Measurements from ENCODE around the gene MACROD2.

The MACROD2 gene

DNA sequence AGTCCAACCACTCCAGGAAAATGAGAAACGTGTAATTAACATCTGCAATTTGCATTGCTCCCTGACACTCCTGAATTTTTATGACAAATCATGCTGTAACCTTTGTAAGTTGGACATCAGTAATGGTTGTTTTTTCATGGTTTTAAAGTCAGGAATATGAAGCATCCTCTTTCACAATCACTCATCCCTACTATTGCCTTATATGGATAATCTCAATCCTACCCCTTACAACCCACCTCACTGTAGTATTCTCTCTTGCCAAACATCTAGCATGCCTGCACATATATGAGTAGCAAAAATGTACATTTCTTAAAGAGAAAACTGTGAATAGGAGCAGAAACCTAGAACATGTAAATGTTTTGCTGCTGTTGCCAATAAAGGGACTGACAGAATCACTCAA, 1848.5 kb downstream of the MACROD2 start:
- TF ChIP-seq POLR2A (IDR thresholded peaks at IDR 0.05; ENCODE audit: low read depth, low read length) (no peak), POLR2AphosphoS5 (IDR thresholded peaks at IDR 0.05; ENCODE audit: low read depth, low read length) (no peak), POU2F2 (IDR thresholded peaks at IDR 0.05; ENCODE audit: low read depth, low read length) (no peak), PAX5 (IDR thresholded peaks at IDR 0.05; ENCODE audit: insufficient read depth, low read length, severe bottlenecking) (no peak), TAF1 (IDR thresholded peaks at IDR 0.05; ENCODE audit: low read depth, low read length) (no peak)
- no peak for FAIRE-seq
- no peak for DNase-seq (ENCODE audit: insufficient read length, low spot score)

DNA sequence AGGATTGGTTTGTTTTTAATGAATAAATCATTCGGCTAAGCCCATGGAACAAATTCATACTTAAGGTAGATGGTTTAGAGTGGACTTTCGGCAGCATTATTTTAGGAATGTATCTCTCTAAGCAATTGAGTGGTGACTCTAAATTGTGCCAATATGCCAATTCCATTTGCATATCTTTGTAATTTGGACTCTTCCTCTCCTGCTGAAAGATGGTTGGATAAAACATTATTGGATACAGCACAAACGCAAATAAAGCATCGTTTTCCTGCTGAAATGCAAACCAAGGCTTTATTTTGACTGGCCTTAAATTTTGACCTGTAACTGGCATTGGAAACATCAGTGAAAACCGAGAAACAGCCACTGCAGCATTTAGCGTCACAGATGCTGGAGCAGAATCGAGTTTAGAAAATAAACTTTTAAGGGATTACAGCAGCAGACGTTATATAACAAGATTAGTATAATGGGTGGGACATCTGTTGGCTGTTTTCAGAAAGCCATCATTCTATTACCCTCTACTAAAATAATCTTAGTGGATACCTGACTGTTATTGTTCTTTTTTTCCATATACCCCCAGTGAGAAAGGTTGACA, 1852.0 kb downstream of the MACROD2 start:
- TF ChIP-seq TAF1 (IDR thresholded peaks at IDR 0.05; ENCODE audit: low read depth, low read length) (no peak), POLR2A (IDR thresholded peaks at IDR 0.05; ENCODE audit: low read depth, low read length) (no peak), POU2F2 (IDR thresholded peaks at IDR 0.05; ENCODE audit: low read depth, low read length) (no peak), PAX5 (IDR thresholded peaks at IDR 0.05; ENCODE audit: insufficient read depth, low read length, severe bottlenecking) (no peak), POLR2AphosphoS5 (IDR thresholded peaks at IDR 0.05; ENCODE audit: low read depth, low read length) (no peak), SPI1 (IDR thresholded peaks at IDR 0.05; ENCODE audit: low read depth, low read length) (no peak)
- FAIRE-seq (no peak), DNase-seq (ENCODE audit: insufficient read length, low spot score) (no peak)

DNA sequence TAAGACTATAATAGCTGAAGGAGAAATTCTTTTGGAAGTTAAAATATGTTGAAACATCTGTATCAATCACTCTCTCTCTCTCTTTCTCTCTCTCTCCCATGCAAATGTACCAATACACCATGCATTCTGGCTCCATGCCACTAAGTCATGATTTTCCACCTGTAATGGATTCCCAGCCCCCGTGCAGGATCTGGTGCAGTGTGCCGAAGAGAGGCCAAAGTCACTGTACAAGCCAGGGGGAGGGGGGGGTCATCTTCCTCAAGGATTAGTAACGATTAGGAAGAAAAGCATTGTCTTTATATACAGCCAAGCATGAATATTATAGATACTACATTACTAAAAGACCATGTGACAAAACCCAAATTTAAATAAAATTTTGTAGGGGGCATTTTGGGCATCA, 1852.8 kb downstream of the MACROD2 start:
- FAIRE-seq (no peak), DNase-seq (ENCODE audit: insufficient read length, low spot score) (no peak)
- no peak for TF ChIP-seq POU2F2 (IDR thresholded peaks at IDR 0.05; ENCODE audit: low read depth, low read length)
- TF ChIP-seq POLR2A (IDR thresholded peaks at IDR 0.05; ENCODE audit: low read depth, low read length) = no peak
- no peak for TF ChIP-seq PAX5 (IDR thresholded peaks at IDR 0.05; ENCODE audit: insufficient read depth, low read length, severe bottlenecking)
- no peak for TF ChIP-seq POLR2AphosphoS5 (IDR thresholded peaks at IDR 0.05; ENCODE audit: low read depth, low read length)
- TF ChIP-seq TAF1 (IDR thresholded peaks at IDR 0.05; ENCODE audit: low read depth, low read length) = no peak
- TF ChIP-seq SPI1 (IDR thresholded peaks at IDR 0.05; ENCODE audit: low read depth, low read length) = no peak

DNA sequence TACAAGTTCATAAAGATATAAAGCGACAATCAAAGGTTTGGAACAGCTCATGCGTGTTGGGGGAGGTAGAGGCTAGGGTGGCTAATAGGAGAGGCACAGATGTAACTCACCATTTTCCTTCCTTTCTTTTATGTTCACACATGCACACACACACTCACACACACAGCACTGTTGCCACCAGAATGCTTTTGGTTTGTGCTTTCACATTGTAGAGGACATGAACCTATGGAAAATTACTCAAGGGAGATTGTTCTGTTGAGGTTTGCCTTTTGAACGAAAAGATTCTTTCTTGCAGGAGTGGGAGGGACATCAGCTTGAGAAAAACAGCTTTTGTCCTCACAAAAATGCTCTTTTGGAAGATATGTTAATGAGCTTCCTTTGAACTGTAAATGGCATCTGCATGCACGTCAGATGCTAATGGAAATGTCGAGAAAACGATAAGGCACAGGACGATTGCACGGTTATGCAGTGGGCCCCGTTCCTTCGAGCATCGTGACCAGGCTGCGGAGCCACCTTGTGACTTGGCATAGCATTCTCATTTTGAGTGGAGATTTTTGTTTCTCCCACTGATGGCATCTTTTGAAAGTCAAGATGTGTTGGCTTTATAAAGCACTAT, 1853.8 kb downstream of the MACROD2 start:
- DNase-seq (ENCODE audit: insufficient read length, low spot score) = no peak
- FAIRE-seq = no peak
- TF ChIP-seq TAF1 (IDR thresholded peaks at IDR 0.05; ENCODE audit: low read depth, low read length) (no peak), PAX5 (IDR thresholded peaks at IDR 0.05; ENCODE audit: insufficient read depth, low read length, severe bottlenecking) (no peak), SPI1 (IDR thresholded peaks at IDR 0.05; ENCODE audit: low read depth, low read length) (no peak), POU2F2 (IDR thresholded peaks at IDR 0.05; ENCODE audit: low read depth, low read length) (no peak), POLR2A (IDR thresholded peaks at IDR 0.05; ENCODE audit: low read depth, low read length) (no peak), POLR2AphosphoS5 (IDR thresholded peaks at IDR 0.05; ENCODE audit: low read depth, low read length) (no peak)

DNA sequence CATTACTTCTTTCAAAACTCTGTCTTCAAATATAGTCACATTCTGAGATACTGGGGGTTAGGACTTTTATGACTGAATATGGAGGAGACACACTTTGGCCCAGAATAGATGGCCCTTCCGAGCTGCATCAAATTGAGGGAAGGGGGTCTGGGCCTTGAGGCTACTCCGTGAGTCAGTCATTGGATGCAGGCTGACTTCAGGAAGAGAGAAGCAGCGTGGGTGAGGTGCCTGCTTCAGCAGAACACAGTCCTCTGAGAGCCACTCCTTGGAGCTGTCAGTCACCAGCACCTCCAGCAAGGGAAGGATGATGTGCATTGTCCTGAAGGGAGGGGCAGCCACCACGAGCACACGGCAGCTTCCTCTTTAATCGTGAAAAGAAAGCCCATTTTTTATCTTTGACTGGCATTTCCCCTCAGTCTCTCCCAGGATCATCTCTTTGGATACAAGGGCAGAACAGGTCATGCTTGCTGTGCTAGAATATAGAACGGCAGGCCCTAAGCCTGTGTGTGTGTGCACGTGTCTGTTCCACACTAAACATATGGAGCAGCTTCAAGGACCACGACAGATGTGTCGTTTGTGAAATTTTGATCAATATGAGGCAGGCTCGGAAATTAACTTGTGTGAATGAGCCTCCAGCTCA, 1856.4 kb downstream of the MACROD2 start:
- no peak for DNase-seq (ENCODE audit: insufficient read length, low spot score)
- no peak for TF ChIP-seq POLR2A (IDR thresholded peaks at IDR 0.05; ENCODE audit: low read depth, low read length)
- TF ChIP-seq POU2F2 (IDR thresholded peaks at IDR 0.05; ENCODE audit: low read depth, low read length) = no peak
- no peak for TF ChIP-seq POLR2AphosphoS5 (IDR thresholded peaks at IDR 0.05; ENCODE audit: low read depth, low read length)
- TF ChIP-seq TAF1 (IDR thresholded peaks at IDR 0.05; ENCODE audit: low read depth, low read length) = no peak
- no peak for TF ChIP-seq PAX5 (IDR thresholded peaks at IDR 0.05; ENCODE audit: insufficient read depth, low read length, severe bottlenecking)
- no peak for TF ChIP-seq SPI1 (IDR thresholded peaks at IDR 0.05; ENCODE audit: low read depth, low read length)

DNA sequence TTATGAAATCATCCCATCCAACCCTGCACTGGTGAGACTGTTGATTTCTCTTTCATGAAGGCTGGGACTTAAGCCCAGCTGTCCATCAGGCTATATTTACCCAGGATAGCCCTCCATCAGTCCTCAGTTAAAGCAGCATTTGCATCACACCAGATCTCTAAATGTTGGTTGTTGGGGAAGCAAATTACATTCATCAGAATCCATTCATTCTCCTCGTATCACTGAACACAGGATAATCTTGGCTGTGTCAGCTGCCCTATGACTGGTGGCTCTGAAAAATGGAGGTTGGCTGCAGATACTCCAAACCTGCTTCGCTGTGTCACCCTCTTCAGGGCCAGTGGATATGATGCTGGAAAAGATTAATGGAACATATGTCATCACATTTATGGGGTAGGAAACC, 1859.6 kb downstream of the MACROD2 start:
- no peak for FAIRE-seq
- TF ChIP-seq TAF1 (IDR thresholded peaks at IDR 0.05; ENCODE audit: low read depth, low read length) (no peak), SPI1 (IDR thresholded peaks at IDR 0.05; ENCODE audit: low read depth, low read length) (no peak), POLR2AphosphoS5 (IDR thresholded peaks at IDR 0.05; ENCODE audit: low read depth, low read length) (no peak), POU2F2 (IDR thresholded peaks at IDR 0.05; ENCODE audit: low read depth, low read length) (no peak), PAX5 (IDR thresholded peaks at IDR 0.05; ENCODE audit: insufficient read depth, low read length, severe bottlenecking) (no peak), POLR2A (IDR thresholded peaks at IDR 0.05; ENCODE audit: low read depth, low read length) (no peak)
- DNase-seq (ENCODE audit: insufficient read length, low spot score) = no peak

More for the DNA sequence above, 1856.4 kb downstream of the MACROD2 start:
- FAIRE-seq = no peak

DNA sequence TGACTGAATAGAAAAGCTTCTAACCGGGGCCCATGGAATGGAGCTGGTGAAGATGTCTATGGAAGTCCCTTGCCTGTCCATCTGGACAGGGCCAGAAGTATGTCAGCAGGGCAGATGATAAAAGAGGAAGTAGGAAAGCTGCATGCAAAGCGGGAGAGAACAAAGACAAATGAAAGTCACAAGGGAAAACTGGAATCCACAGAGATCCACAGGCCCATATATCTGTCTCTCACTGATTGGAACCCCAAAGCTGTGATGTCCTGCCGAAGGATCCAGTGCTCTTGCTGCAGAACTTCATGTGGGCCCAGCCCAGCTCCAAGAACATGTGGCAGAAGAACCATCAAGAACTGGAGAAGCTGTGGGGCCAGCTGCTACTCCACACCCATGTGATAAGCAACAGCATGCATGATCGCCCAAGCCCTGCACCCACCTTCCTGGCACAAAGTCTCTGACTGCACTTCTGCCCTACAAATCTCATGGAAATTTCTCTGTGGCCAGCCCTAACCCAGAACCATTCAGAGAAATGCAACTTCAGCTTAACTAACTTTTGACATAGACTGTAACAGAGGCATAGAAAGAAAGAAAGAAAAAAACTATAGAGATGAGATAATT, 1862.0 kb downstream of the MACROD2 start:
- DNase-seq (ENCODE audit: insufficient read length, low spot score) (no peak), FAIRE-seq (no peak)
- TF ChIP-seq POLR2A (IDR thresholded peaks at IDR 0.05; ENCODE audit: low read depth, low read length) (no peak), POLR2AphosphoS5 (IDR thresholded peaks at IDR 0.05; ENCODE audit: low read depth, low read length) (no peak), POU2F2 (IDR thresholded peaks at IDR 0.05; ENCODE audit: low read depth, low read length) (no peak), SPI1 (IDR thresholded peaks at IDR 0.05; ENCODE audit: low read depth, low read length) (peak; percentile 70)

DNA sequence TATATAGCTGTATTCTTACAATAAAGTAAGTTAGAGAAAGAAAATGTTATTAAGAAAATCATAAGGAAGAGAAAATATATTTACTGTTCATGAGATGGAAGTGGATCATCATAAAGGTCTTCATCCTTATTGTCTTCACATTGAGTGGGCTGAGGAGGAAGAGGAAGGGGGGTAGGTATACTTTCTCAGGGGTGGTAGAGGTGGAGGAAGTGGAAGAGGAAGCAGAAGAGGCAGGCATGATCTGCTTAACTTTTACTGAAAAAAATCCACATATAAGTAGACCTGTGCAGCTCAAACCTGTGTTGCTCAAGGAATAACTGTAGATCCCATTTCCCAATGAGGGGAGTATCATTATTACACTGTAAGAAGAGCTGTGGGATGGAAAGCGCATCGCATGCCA, 1863.7 kb downstream of the MACROD2 start:
- TF ChIP-seq PAX5 (IDR thresholded peaks at IDR 0.05; ENCODE audit: insufficient read depth, low read length, severe bottlenecking) (no peak), SPI1 (IDR thresholded peaks at IDR 0.05; ENCODE audit: low read depth, low read length) (no peak), TAF1 (IDR thresholded peaks at IDR 0.05; ENCODE audit: low read depth, low read length) (no peak), POU2F2 (IDR thresholded peaks at IDR 0.05; ENCODE audit: low read depth, low read length) (no peak), POLR2A (IDR thresholded peaks at IDR 0.05; ENCODE audit: low read depth, low read length) (no peak), POLR2AphosphoS5 (IDR thresholded peaks at IDR 0.05; ENCODE audit: low read depth, low read length) (no peak)
- FAIRE-seq (no peak), DNase-seq (ENCODE audit: insufficient read length, low spot score) (no peak)

DNA sequence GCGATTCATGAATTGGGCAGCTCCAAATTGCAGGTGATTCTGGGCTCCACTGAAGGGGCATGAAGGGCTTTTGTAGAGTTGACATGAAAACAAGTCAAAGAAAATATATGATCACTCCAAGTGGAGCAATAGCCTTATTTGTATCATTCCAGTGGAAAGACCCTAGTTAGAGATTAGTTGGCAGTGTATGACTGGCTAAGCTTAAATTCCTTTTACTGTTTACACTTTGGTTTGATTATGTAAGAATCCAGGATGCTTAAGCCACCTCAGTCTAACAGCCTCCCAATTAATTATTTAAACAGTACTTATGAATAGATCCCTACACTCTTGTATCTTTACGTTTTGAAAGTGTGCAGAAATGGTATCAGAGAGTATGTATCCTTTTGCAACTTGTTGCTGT, 1865.5 kb downstream of the MACROD2 start:
- FAIRE-seq = no peak
- DNase-seq (ENCODE audit: insufficient read length, low spot score) = no peak
- no peak for TF ChIP-seq POU2F2 (IDR thresholded peaks at IDR 0.05; ENCODE audit: low read depth, low read length)
- no peak for TF ChIP-seq TAF1 (IDR thresholded peaks at IDR 0.05; ENCODE audit: low read depth, low read length)
- TF ChIP-seq SPI1 (IDR thresholded peaks at IDR 0.05; ENCODE audit: low read depth, low read length) = no peak
- no peak for TF ChIP-seq PAX5 (IDR thresholded peaks at IDR 0.05; ENCODE audit: insufficient read depth, low read length, severe bottlenecking)
- no peak for TF ChIP-seq POLR2A (IDR thresholded peaks at IDR 0.05; ENCODE audit: low read depth, low read length)
